Breast epithelium (tissue), 4 donors: ENCODE results near the gene NEGR1. TPM values are rescaled to one million over a fixed set of nuclear protein-coding genes. Genes with fewer than 3 reads are reported as not detected.

Source experiments
- DNase-seq, 2 donors: peaks; one replicate each; pipeline ENCODE4 v3.0.0-alpha.2; 2019; ENCODE audit warnings: low spot score in 2 of 2
- H3K27ac ChIP-seq, 2 donors: fragments of 200-600 bp; sonication (generic) in 1 of 2; one replicate each; pipeline ENCODE4 v1.5.1; 2016 to 2019; ENCODE audit warnings: mild to moderate bottlenecking in 1 of 2
- H3K27me3 ChIP-seq, 2 donors: fragments of 200-600 bp; sonication (generic) in 1 of 2; one replicate each; pipeline versions ENCODE4 v1.5.1 to v1.6.0; 2017 to 2019; ENCODE audit warnings: control low read depth in 1 of 2, mild to moderate bottlenecking in 1 of 2
- H3K36me3 ChIP-seq: fragments of 200-600 bp; one replicate; pipeline ENCODE4 v1.5.1; 2019
- H3K4me1 ChIP-seq, 2 donors: fragments of 200-600 bp; sonication (generic); one replicate each; pipeline ENCODE4 v1.5.1; 2016 to 2019; ENCODE audit warnings: control low read depth in 1 of 2
- H3K4me3 ChIP-seq, 3 donors: fragments of 200-600 bp; sonication (generic); 1 replicate in 2 of 3; 2 replicates in 1 of 3; pipeline ENCODE4 v1.5.1; 2016 to 2019; ENCODE audit warnings: mild to moderate bottlenecking in 3 of 3, moderate library complexity in 2 of 3
- H3K9me3 ChIP-seq, 2 donors: fragments of 200-600 bp; sonication (generic) in 1 of 2; one replicate each; pipeline ENCODE4 v1.5.1; 2016 to 2019; ENCODE audit warnings: control low read depth in 1 of 2
- CTCF ChIP-seq, 3 donors: fragments of 450-650 bp; IDR thresholded peaks; one replicate each; pipeline ENCODE4 v1.5.1; 2016 to 2017; ENCODE audit warnings: antibody characterized with exemption in 3 of 3, mild to moderate bottlenecking in 3 of 3, moderate library complexity in 3 of 3
- POLR2A ChIP-seq: fragments of 450-650 bp; IDR thresholded peaks from one replicate; pipeline ENCODE4 v1.6.1; 2016; ENCODE audit warnings: antibody characterized with exemption, mild to moderate bottlenecking, moderate library complexity
- POLR2AphosphoS5 ChIP-seq, 3 donors: sonication (generic); formaldehyde crosslinking; IDR thresholded peaks; one replicate each; pipeline ENCODE4 v1.6.1; 2017; ENCODE audit warnings: antibody characterized with exemption in 3 of 3
- intact Hi-C: fragments of 100-400 bp; cut with DNase I; formaldehyde crosslinking; loops from one replicate; pipeline ENCODE4 v1.15.1; 2023; ENCODE audit warnings: low total_unique reads
- total RNA-seq, 3 donors: library from RNA; depleted of rRNA; stranded (reverse); fragments of >200 nt; gene quantifications; one replicate each; pipeline ENCODE4 v1.1.0, GENCODE V29; 2016

Gene NEGR1
- total RNA-seq, 3 donors from 2014 or later: 5.6 to 33.3 (median 7.9) TPM

- Histone ChIP-seq H3K36me3 (no peaks in the 10 kb centered on the region), H3K4me1 (no peaks in the 10 kb centered on the region), H3K27me3 (no peaks in the 10 kb centered on the region), H3K27ac (no peak overlapping the region), H3K4me3 (no peak overlapping the region), H3K9me3 (no peaks in the 10 kb centered on the region)
- DNase-seq: no peak
- TF ChIP-seq POLR2AphosphoS5 (IDR thresholded peaks at IDR 0.05) (no peak), POLR2A (no peak), CTCF (IDR thresholded peaks at IDR 0.05) (no peak)
- intact Hi-C loops: no loop called here
Measured at GRCh38 chr1:71788113-71788512, 494.2 kb downstream of the NEGR1 start.

GRCh38 chr1:71787699-71788098 is 494.6 kb downstream of the NEGR1 start:
- no peak overlapping the region for H3K4me3 ChIP-seq
- TF ChIP-seq POLR2AphosphoS5 (IDR thresholded peaks at IDR 0.05): no peak
- no peak for TF ChIP-seq POLR2A
- no peak for TF ChIP-seq CTCF (IDR thresholded peaks at IDR 0.05)
- H3K9me3 ChIP-seq: no peaks in the 10 kb centered on the region
- H3K27ac ChIP-seq: no peak overlapping the region
- no peak for DNase-seq
- no peaks in the 10 kb centered on the region for H3K4me1 ChIP-seq
- intact Hi-C loops: no loop called here
- H3K36me3 ChIP-seq: no peaks in the 10 kb centered on the region
- H3K27me3 ChIP-seq: no peaks in the 10 kb centered on the region

- Histone ChIP-seq H3K27me3 (no peaks in the 10 kb centered on the region), H3K27ac (no peak overlapping the region), H3K9me3 (no peaks in the 10 kb centered on the region), H3K4me1 (no peaks in the 10 kb centered on the region), H3K36me3 (no peaks in the 10 kb centered on the region), H3K4me3 (no peak overlapping the region)
- no peak for DNase-seq
- intact Hi-C loops: no loop called here
- TF ChIP-seq CTCF (IDR thresholded peaks at IDR 0.05) (no peak), POLR2A (no peak), POLR2AphosphoS5 (IDR thresholded peaks at IDR 0.05) (no peak)
Measured at GRCh38 chr1:71786218-71786617, 496.1 kb downstream of the NEGR1 start.

GRCh38 chr1:71785450-71785849 is 496.9 kb downstream of the NEGR1 start:
- Histone ChIP-seq H3K4me1 (no peaks in the 10 kb centered on the region), H3K27me3 (no peaks in the 10 kb centered on the region), H3K27ac (no peak overlapping the region), H3K4me3 (no peak overlapping the region), H3K36me3 (no peaks in the 10 kb centered on the region), H3K9me3 (no peaks in the 10 kb centered on the region)
- DNase-seq: no peak
- intact Hi-C loops: no loop called here
- TF ChIP-seq POLR2AphosphoS5 (IDR thresholded peaks at IDR 0.05): no peak
- TF ChIP-seq CTCF (IDR thresholded peaks at IDR 0.05): no peak

- no peaks in the 10 kb centered on the region for H3K27me3 ChIP-seq
- H3K9me3 ChIP-seq: no peaks in the 10 kb centered on the region
- intact Hi-C loops: no loop called here
- no peaks in the 10 kb centered on the region for H3K36me3 ChIP-seq
- DNase-seq: no peak
- no peak overlapping the region for H3K4me3 ChIP-seq
- no peak for TF ChIP-seq POLR2AphosphoS5 (IDR thresholded peaks at IDR 0.05)
- no peak for TF ChIP-seq POLR2A
- TF ChIP-seq CTCF (IDR thresholded peaks at IDR 0.05): no peak
- H3K4me1 ChIP-seq: no peaks in the 10 kb centered on the region
- H3K27ac ChIP-seq: no peak overlapping the region
Measured at GRCh38 chr1:71785000-71785399, 497.3 kb downstream of the NEGR1 start.
